ENCODE measurements around the gene SV2B. TPM values are rescaled to one million over a fixed set of nuclear protein-coding genes. Genes with fewer than 3 reads are reported as not detected.
A peak's percentile ranks its signal among the peaks of the same experiment; 100 is the strongest.

The SV2B gene
- total and polyA plus RNA-seq, 4 donors = 6.6 to 31.0 (median 15.0) TPM

DNA sequence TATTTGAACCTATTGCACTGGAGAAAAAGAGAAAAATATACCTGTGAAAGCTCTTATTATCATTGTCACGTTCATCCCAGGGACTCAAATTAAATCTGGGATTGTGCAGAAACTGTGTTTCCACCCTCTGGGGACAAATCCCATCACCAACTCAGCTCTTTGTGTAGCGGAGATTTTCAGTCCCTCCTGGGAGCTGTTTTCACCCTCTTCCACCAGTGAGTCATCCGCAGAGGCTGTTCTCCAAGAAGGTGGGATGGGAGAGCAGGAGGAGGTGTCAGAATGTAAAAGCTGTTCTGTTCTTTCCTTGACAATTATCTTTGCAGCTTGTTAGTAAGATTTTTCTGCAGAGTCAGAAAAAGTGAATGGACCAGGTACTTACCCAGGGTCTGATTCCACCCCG lies 28.0 kb downstream of the SV2B start:
- no peaks in the 10 kb centered on the region for H3K9me3 ChIP-seq (ENCODE audit: control insufficient read depth, insufficient read depth, low read length)
- H3K27me3 ChIP-seq (ENCODE audit: control insufficient read depth, insufficient read depth, low read length) = no peaks in the 10 kb centered on the region
- no peak overlapping the region for H3K27ac ChIP-seq (ENCODE audit: low read depth, low read length)
- H3K4me1 ChIP-seq (ENCODE audit: control insufficient read depth, insufficient read depth, low read length) = peaks cover 4% of the 10 kb centered on the region
- DNase-seq (ENCODE audit: low read depth in 4 of 6, low spot score in 6 of 6) = peak in 1 of 6 donors; percentile 61
- H3K36me3 ChIP-seq (ENCODE audit: control insufficient read depth, insufficient read depth, low read length) = no peaks in the 10 kb centered on the region
- 100% methylated on average over 1 of the region's 4 CpGs for WGBS (ENCODE audit: insufficient coverage)
- H3K4me3 ChIP-seq (ENCODE audit: low read depth, low read length) = no peak overlapping the region

- Histone ChIP-seq H3K4me1 (ENCODE audit: control insufficient read depth, insufficient read depth, low read length) (peaks cover 4% of the 10 kb centered on the region), H3K9me3 (ENCODE audit: control insufficient read depth, insufficient read depth, low read length) (no peaks in the 10 kb centered on the region), H3K27ac (ENCODE audit: low read depth, low read length) (no peak overlapping the region), H3K4me3 (ENCODE audit: low read depth, low read length) (no peak overlapping the region), H3K36me3 (ENCODE audit: control insufficient read depth, insufficient read depth, low read length) (no peaks in the 10 kb centered on the region), H3K27me3 (ENCODE audit: control insufficient read depth, insufficient read depth, low read length) (no peaks in the 10 kb centered on the region)
- WGBS (ENCODE audit: insufficient coverage) = 92% methylated on average over 6 of the region's 6 CpGs
- no peak for DNase-seq (ENCODE audit: low read depth in 4 of 6, low spot score in 6 of 6)
These were observed 29.4 kb downstream of the SV2B start for GRCh38 chr15:91129436-91129835.

- no peak for DNase-seq (ENCODE audit: low read depth in 4 of 6, low spot score in 6 of 6)
- Histone ChIP-seq H3K4me3 (ENCODE audit: low read depth, low read length) (no peak overlapping the region), H3K9me3 (ENCODE audit: control insufficient read depth, insufficient read depth, low read length) (no peaks in the 10 kb centered on the region), H3K36me3 (ENCODE audit: control insufficient read depth, insufficient read depth, low read length) (no peaks in the 10 kb centered on the region), H3K4me1 (ENCODE audit: control insufficient read depth, insufficient read depth, low read length) (peaks cover 4% of the 10 kb centered on the region), H3K27ac (ENCODE audit: low read depth, low read length) (no peak overlapping the region), H3K27me3 (ENCODE audit: control insufficient read depth, insufficient read depth, low read length) (no peaks in the 10 kb centered on the region)
- whole genome bisulfite sequencing (ENCODE audit: insufficient coverage) = 94% methylated on average over 7 of the region's 7 CpGs
These were observed 32.0 kb downstream of the SV2B start for GRCh38 chr15:91132079-91132478.

GRCh38 chr15:91133511-91133910 lies 33.5 kb downstream of the SV2B start:
- H3K27ac ChIP-seq (ENCODE audit: low read depth, low read length) = no peak overlapping the region
- no peaks in the 10 kb centered on the region for H3K27me3 ChIP-seq (ENCODE audit: control insufficient read depth, insufficient read depth, low read length)
- no peak overlapping the region for H3K4me3 ChIP-seq (ENCODE audit: low read depth, low read length)
- 83% methylated on average over 5 of the region's 8 CpGs for WGBS (ENCODE audit: insufficient coverage)
- H3K9me3 ChIP-seq (ENCODE audit: control insufficient read depth, insufficient read depth, low read length) = no peaks in the 10 kb centered on the region
- no peaks in the 10 kb centered on the region for H3K4me1 ChIP-seq (ENCODE audit: control insufficient read depth, insufficient read depth, low read length)
- no peaks in the 10 kb centered on the region for H3K36me3 ChIP-seq (ENCODE audit: control insufficient read depth, insufficient read depth, low read length)
- no peak for DNase-seq (ENCODE audit: low read depth in 4 of 6, low spot score in 6 of 6)

- DNase-seq (ENCODE audit: low read depth in 4 of 6, low spot score in 6 of 6) = no peak
- no peaks in the 10 kb centered on the region for H3K4me1 ChIP-seq (ENCODE audit: control insufficient read depth, insufficient read depth, low read length)
- H3K9me3 ChIP-seq (ENCODE audit: control insufficient read depth, insufficient read depth, low read length) = no peaks in the 10 kb centered on the region
- H3K36me3 ChIP-seq (ENCODE audit: control insufficient read depth, insufficient read depth, low read length) = no peaks in the 10 kb centered on the region
- H3K27ac ChIP-seq (ENCODE audit: low read depth, low read length) = no peak overlapping the region
- H3K27me3 ChIP-seq (ENCODE audit: control insufficient read depth, insufficient read depth, low read length) = no peaks in the 10 kb centered on the region
- 94% methylated on average over 3 of the region's 10 CpGs for WGBS (ENCODE audit: insufficient coverage)
- no peak overlapping the region for H3K4me3 ChIP-seq (ENCODE audit: low read depth, low read length)
These were observed 35.4 kb downstream of the SV2B start for GRCh38 chr15:91135201-91136130.

DNA sequence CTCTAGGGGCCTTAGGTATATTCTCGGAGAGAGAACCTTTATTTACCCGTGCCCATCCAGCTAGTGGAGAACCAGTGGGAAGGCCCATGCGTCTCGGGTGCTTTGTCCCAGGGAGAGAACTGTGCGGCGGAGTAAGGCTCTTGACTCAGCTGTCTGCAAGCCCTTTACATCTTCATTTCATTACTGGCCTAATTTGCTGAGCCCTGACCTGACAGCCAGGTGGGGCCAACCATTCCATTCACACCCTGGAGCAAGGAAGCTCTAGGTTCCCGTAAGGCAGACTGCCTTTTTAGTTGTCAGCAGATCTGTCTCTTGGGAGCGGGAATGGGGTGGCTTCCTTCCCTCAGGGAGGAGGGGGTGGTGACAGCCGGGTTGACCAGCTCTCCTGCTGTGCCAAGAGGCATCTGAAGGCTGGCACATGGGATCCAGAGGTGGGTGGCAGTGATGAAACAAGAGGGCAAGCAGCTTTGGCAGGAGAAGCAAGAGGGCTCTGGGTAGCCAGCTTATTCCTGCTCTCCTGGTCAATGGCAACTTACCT lies 36.4 kb downstream of the SV2B start:
- Histone ChIP-seq H3K27me3 (ENCODE audit: control insufficient read depth, insufficient read depth, low read length) (no peaks in the 10 kb centered on the region), H3K9me3 (ENCODE audit: control insufficient read depth, insufficient read depth, low read length) (no peaks in the 10 kb centered on the region), H3K4me1 (ENCODE audit: control insufficient read depth, insufficient read depth, low read length) (no peaks in the 10 kb centered on the region), H3K4me3 (ENCODE audit: low read depth, low read length) (no peak overlapping the region), H3K36me3 (ENCODE audit: control insufficient read depth, insufficient read depth, low read length) (no peaks in the 10 kb centered on the region), H3K27ac (ENCODE audit: low read depth, low read length) (no peak overlapping the region)
- WGBS (ENCODE audit: insufficient coverage) = 76% methylated on average over 5 of the region's 9 CpGs
- DNase-seq (ENCODE audit: low read depth in 4 of 6, low spot score in 6 of 6) = no peak

- no peak overlapping the region for H3K27ac ChIP-seq (ENCODE audit: low read depth, low read length)
- H3K4me1 ChIP-seq (ENCODE audit: control insufficient read depth, insufficient read depth, low read length) = no peaks in the 10 kb centered on the region
- WGBS (ENCODE audit: insufficient coverage) = no CpG with 5 or more reads among the region's 1 CpG
- H3K9me3 ChIP-seq (ENCODE audit: control insufficient read depth, insufficient read depth, low read length) = no peaks in the 10 kb centered on the region
- no peak overlapping the region for H3K4me3 ChIP-seq (ENCODE audit: low read depth, low read length)
- no peaks in the 10 kb centered on the region for H3K36me3 ChIP-seq (ENCODE audit: control insufficient read depth, insufficient read depth, low read length)
- H3K27me3 ChIP-seq (ENCODE audit: control insufficient read depth, insufficient read depth, low read length) = no peaks in the 10 kb centered on the region
- DNase-seq (ENCODE audit: low read depth in 4 of 6, low spot score in 6 of 6) = no peak
These were observed 40.5 kb downstream of the SV2B start for GRCh38 chr15:91140601-91141000.

DNA sequence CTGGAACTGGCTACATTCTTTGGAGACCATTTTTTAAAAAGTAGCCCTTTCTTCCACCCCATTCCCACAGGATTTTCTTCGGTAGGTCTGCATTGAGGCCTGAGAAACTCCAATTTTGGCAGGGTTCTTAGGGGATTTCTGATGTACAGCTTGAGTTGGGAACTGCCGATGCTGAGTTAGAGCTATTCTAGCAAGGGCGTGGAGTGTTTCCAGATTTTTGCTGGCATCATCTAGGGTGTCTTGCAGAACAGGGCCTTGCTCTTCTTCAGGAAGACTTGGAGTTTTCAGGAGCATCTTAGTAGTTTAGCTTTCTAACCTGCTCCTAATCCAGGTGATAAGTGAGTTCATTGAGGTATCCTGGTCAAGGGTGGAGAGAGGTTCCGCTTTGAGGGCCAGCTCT lies 41.0 kb downstream of the SV2B start:
- peak in 1 of 6 donors; percentile 82 for DNase-seq (ENCODE audit: low read depth in 4 of 6, low spot score in 6 of 6)

DNA sequence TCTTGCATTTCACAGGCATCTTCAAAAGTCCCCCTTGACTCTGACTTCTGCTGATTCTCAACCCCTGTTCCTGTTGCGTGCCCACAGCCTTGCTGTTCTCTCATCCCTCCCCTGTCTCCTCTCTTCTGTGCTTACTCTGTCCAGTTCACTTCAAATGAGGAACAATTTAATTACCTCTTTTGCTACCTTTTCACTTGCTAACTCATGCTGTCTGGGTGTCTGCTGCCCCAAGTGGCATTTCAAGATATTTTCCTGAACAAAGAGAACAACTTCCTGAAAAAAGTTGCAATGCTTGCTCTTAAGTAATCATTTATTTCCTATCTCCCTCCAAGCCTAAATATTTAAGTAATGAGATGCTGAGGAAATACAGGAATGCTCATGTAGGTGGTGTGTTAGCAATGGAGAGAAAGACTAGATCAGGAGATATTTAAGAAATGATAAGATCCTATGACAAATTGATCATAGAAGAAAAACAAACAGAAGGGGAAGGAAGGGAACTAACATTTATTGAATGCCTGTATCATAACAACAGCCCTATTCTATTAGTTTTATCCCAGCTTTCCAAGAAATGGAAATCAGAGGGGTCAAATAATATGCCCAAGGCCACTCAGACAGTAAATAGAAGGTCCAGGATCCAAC lies 42.2 kb downstream of the SV2B start:
- H3K27me3 ChIP-seq (ENCODE audit: control insufficient read depth, insufficient read depth, low read length) = no peaks in the 10 kb centered on the region
- no peaks in the 10 kb centered on the region for H3K36me3 ChIP-seq (ENCODE audit: control insufficient read depth, insufficient read depth, low read length)
- no peaks in the 10 kb centered on the region for H3K4me1 ChIP-seq (ENCODE audit: control insufficient read depth, insufficient read depth, low read length)
- H3K4me3 ChIP-seq (ENCODE audit: low read depth, low read length) = no peak overlapping the region
- peak in 2 of 6 donors; percentile 16 to 40 for DNase-seq (ENCODE audit: low read depth in 4 of 6, low spot score in 6 of 6)
- no peak overlapping the region for H3K27ac ChIP-seq (ENCODE audit: low read depth, low read length)
- WGBS (ENCODE audit: insufficient coverage) = 75% methylated on average over 1 of the region's 1 CpG
- no peaks in the 10 kb centered on the region for H3K9me3 ChIP-seq (ENCODE audit: control insufficient read depth, insufficient read depth, low read length)

More for the DNA sequence above, 41.0 kb downstream of the SV2B start:
- no peaks in the 10 kb centered on the region for H3K9me3 ChIP-seq (ENCODE audit: control insufficient read depth, insufficient read depth, low read length)
- no peak overlapping the region for H3K4me3 ChIP-seq (ENCODE audit: low read depth, low read length)
- no peak overlapping the region for H3K27ac ChIP-seq (ENCODE audit: low read depth, low read length)
- no peaks in the 10 kb centered on the region for H3K27me3 ChIP-seq (ENCODE audit: control insufficient read depth, insufficient read depth, low read length)
- H3K4me1 ChIP-seq (ENCODE audit: control insufficient read depth, insufficient read depth, low read length) = no peaks in the 10 kb centered on the region
- WGBS (ENCODE audit: insufficient coverage) = 95% methylated on average over 3 of the region's 4 CpGs
- H3K36me3 ChIP-seq (ENCODE audit: control insufficient read depth, insufficient read depth, low read length) = no peaks in the 10 kb centered on the region
